22Rv1 (cell line): ENCODE measurements around the gene EHD4.

Source experiments
- ZFX ChIP-seq: fragments of 450-650 bp; IDR thresholded peaks from 2 replicates; pipeline ENCODE4 v1.6.1; 2017; ENCODE audit warnings: antibody characterized with exemption, borderline replicate concordance
- TF ChIP-seq, protein P1 (sequence below): fragments of 450-650 bp; IDR thresholded peaks from 2 replicates; pipeline ENCODE4 v1.5.1; 2017; ENCODE audit warnings: mild to moderate bottlenecking

DNA sequence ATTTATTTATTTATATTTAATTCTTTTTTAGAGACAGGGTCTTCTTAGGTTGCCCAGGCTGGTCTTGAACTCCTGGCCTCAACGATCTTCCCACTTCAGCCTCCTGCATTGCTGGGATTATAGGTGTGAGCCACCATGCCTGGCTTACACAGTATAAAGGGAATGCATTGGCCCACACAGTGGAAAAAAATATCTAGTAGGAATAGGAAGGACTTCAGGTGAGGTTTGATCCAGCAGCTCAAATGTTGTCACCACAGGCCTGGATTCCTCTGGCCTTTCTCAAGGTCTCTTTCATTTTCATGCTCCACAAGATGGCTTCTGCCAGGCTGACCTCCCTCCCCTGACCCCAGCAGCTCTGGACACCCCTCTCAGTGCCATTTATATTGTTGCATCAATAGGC, 76.4 kb downstream of the EHD4 start:
- TF ChIP-seq, protein P1, sequence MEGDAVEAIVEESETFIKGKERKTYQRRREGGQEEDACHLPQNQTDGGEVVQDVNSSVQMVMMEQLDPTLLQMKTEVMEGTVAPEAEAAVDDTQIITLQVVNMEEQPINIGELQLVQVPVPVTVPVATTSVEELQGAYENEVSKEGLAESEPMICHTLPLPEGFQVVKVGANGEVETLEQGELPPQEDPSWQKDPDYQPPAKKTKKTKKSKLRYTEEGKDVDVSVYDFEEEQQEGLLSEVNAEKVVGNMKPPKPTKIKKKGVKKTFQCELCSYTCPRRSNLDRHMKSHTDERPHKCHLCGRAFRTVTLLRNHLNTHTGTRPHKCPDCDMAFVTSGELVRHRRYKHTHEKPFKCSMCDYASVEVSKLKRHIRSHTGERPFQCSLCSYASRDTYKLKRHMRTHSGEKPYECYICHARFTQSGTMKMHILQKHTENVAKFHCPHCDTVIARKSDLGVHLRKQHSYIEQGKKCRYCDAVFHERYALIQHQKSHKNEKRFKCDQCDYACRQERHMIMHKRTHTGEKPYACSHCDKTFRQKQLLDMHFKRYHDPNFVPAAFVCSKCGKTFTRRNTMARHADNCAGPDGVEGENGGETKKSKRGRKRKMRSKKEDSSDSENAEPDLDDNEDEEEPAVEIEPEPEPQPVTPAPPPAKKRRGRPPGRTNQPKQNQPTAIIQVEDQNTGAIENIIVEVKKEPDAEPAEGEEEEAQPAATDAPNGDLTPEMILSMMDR: no peak
- no peak for TF ChIP-seq ZFX
